Measurements from ENCODE around the gene SCAND1. TPM values are rescaled to one million over a fixed set of nuclear protein-coding genes. Genes with fewer than 3 reads are reported as not detected.

The SCAND1 gene
- total and polyA plus RNA-seq, 9 of the 15 experiments (the other 6 are each of a cell fraction or from before 2014, with no cell fraction given) = 0.08 to 94.0 (median 5.8) TPM

GRCh38 chr20:35972462-35972861 lies 18.2 kb upstream of the SCAND1 start:
- intact Hi-C loops (cut with micrococcal nuclease) = no loop called here
- CTCF ChIA-PET (ENCODE audit: low intra/inter-chr PET ratio) = no interaction called here
- H3K27me3 ChIP-seq (ENCODE audit: control insufficient read depth in 2 of 2, insufficient read depth in 2 of 2, low read length in 2 of 2) = no peaks in the 10 kb centered on the region

GRCh38 chr20:35971981-35972380 lies 17.7 kb upstream of the SCAND1 start:
- Histone ChIP-seq H3K9ac (ENCODE audit: insufficient read depth in 1 of 2, low read depth in 2 of 2, low read length in 2 of 2) (no peak overlapping the region), H4K20me1 (replicated peaks; ENCODE audit: control insufficient read depth, insufficient read depth, low read length) (no peaks in the 10 kb centered on the region), H2AFZ (ENCODE audit: low read depth, low read length) (no peak overlapping the region), H3K9me3 (replicated peaks; ENCODE audit: control insufficient read depth, insufficient read depth, low read depth, low read length) (no peaks in the 10 kb centered on the region; the same call in 1 of the 2 replicates), H3K36me3 (ENCODE audit: control insufficient read depth, insufficient read depth, low read length) (no peaks in the 10 kb centered on the region), H3K27me3 (ENCODE audit: control insufficient read depth in 2 of 2, insufficient read depth in 2 of 2, low read length in 2 of 2) (no peaks in the 10 kb centered on the region), H3K27ac (ENCODE audit: extremely low read depth, low read depth, low read length) (no peak overlapping the region), H3K9me1 (ENCODE audit: control insufficient read depth, insufficient read depth, low read length) (no peaks in the 10 kb centered on the region), H3K4me3 (no peak overlapping the region), H3K4me2 (ENCODE audit: insufficient read depth, low read length) (no peak overlapping the region), H3K79me2 (ENCODE audit: control insufficient read depth, insufficient read depth, low read length) (no peaks in the 10 kb centered on the region), H3K4me1 (replicated peaks in 1 of 2; ENCODE audit: control insufficient read depth in 2 of 2, insufficient read depth in 2 of 2, low read length in 2 of 2) (peaks cover 0 to 11% of the 10 kb centered on the region in 2 experiments; a peak in 3 of 5 replicates)
- POLR2A ChIA-PET = interaction anchor here (1.6 kb wide), 1 partner anchor 9 kb away, joined by 3 read pairs; no protein-coding TSS in a partner anchor
- BruUV-seq (replicated peaks) = no TSS peak
- in situ Hi-C loops (cut with MboI) = no loop called here
- intact Hi-C loops (cut with micrococcal nuclease) = no loop called here
- 18% methylated on average over 2 of the region's 2 CpGs for WGBS (ENCODE audit: insufficient coverage, low coverage, missing lambda C conversion rate)
- CTCF ChIA-PET (ENCODE audit: low intra/inter-chr PET ratio) = no interaction called here
- ATAC-seq (no peak), FAIRE-seq (no peak), DNase-seq (ENCODE audit: extremely low read depth in 1 of 4, low spot score in 3 of 4) (no peak)
- TF ChIP-seq CHD1 (IDR thresholded peaks at IDR 0.05; ENCODE audit: low read length) = no peak
- peak; percentile 29 for TF ChIP-seq RBM25 (IDR thresholded peaks at IDR 0.05; ENCODE audit: low read depth, low read length, severe bottlenecking)

More at GRCh38 chr20:35972462-35972861, 18.2 kb upstream of the SCAND1 start:
- 43% methylated on average over 4 of the region's 4 CpGs for WGBS (ENCODE audit: insufficient coverage, low coverage, missing lambda C conversion rate)
- Histone ChIP-seq H3K9me3 (replicated peaks; ENCODE audit: control insufficient read depth, insufficient read depth, low read depth, low read length) (no peaks in the 10 kb centered on the region; the same call in 1 of the 2 replicates), H3K9me1 (ENCODE audit: control insufficient read depth, insufficient read depth, low read length) (no peaks in the 10 kb centered on the region), H3K36me3 (ENCODE audit: control insufficient read depth, insufficient read depth, low read length) (no peaks in the 10 kb centered on the region), H2AFZ (ENCODE audit: low read depth, low read length) (no peak overlapping the region), H3K4me1 (replicated peaks in 1 of 2; ENCODE audit: control insufficient read depth in 2 of 2, insufficient read depth in 2 of 2, low read length in 2 of 2) (peaks cover 0 to 13% of the 10 kb centered on the region in 2 experiments; a peak in 3 of 5 replicates), H4K20me1 (replicated peaks; ENCODE audit: control insufficient read depth, insufficient read depth, low read length) (no peaks in the 10 kb centered on the region), H3K4me3 (no peak overlapping the region), H3K79me2 (ENCODE audit: control insufficient read depth, insufficient read depth, low read length) (no peaks in the 10 kb centered on the region), H3K4me2 (ENCODE audit: insufficient read depth, low read length) (no peak overlapping the region), H3K9ac (ENCODE audit: insufficient read depth in 1 of 2, low read depth in 2 of 2, low read length in 2 of 2) (no peak overlapping the region), H3K27ac (ENCODE audit: extremely low read depth, low read depth, low read length) (no peak overlapping the region)
- no peak for FAIRE-seq
- BruUV-seq (replicated peaks) = no TSS peak
- in situ Hi-C loops (cut with MboI) = no loop called here
- POLR2A ChIA-PET = interaction anchor here (1.6 kb wide), 1 partner anchor 9 kb away, joined by 3 read pairs; no protein-coding TSS in a partner anchor
- no peak for TF ChIP-seq RAD21 (CRISPR knock-in tag; conservative IDR thresholded peaks at IDR 0.05 in 1 of 2, IDR thresholded peaks at IDR 0.05 in 1 of 2)
- ATAC-seq = no peak
- DNase-seq (ENCODE audit: extremely low read depth in 1 of 4, low spot score in 3 of 4) = no peak

All from K562 (cell line).